HEK293 (cell line): ENCODE results near the gene TMEM17.

ENCODE experiments used
- AEBP2 ChIP-seq: fragments of 450-650 bp; formaldehyde crosslinking; IDR thresholded peaks from 2 replicates; pipeline ENCODE4 v1.5.1; 2016; ENCODE audit warnings: missing biosample characterization, missing genetic modification characterization, borderline replicate concordance
- ATF2 ChIP-seq: fragments of 450-650 bp; formaldehyde crosslinking; IDR thresholded peaks from 2 replicates; pipeline ENCODE4 v1.5.1; 2016; ENCODE audit warnings: missing biosample characterization, missing genetic modification characterization, low read depth
- FEZF1 ChIP-seq: fragments of 450-650 bp; formaldehyde crosslinking; IDR thresholded peaks from 2 replicates; pipeline ENCODE4 v1.5.1; 2016; ENCODE audit warnings: missing biosample characterization, missing genetic modification characterization
- KLF8 ChIP-seq: fragments of 450-650 bp; formaldehyde crosslinking; IDR thresholded peaks from 2 replicates; pipeline ENCODE4 v1.5.1; 2016; ENCODE audit warnings: missing biosample characterization, missing genetic modification characterization
- WT1 ChIP-seq: fragments of 450-650 bp; formaldehyde crosslinking; IDR thresholded peaks from 2 replicates; pipeline ENCODE4 v1.5.1; 2016; ENCODE audit warnings: missing biosample characterization, missing genetic modification characterization
- YY2 ChIP-seq: fragments of 450-650 bp; formaldehyde crosslinking; IDR thresholded peaks from 2 replicates; pipeline ENCODE4 v1.5.1; 2016; ENCODE audit warnings: missing biosample characterization, missing genetic modification characterization
- ZBTB20 ChIP-seq: fragments of 450-650 bp; formaldehyde crosslinking; IDR thresholded peaks from 2 replicates; pipeline ENCODE4 v1.5.1; 2016; ENCODE audit warnings: missing biosample characterization, missing genetic modification characterization
- ZNF10 ChIP-seq: fragments of 450-650 bp; formaldehyde crosslinking; IDR thresholded peaks from 2 replicates; pipeline ENCODE4 v1.5.1; 2017; ENCODE audit warnings: missing biosample characterization, missing genetic modification characterization
- ZNF157 ChIP-seq: fragments of 450-650 bp; formaldehyde crosslinking; IDR thresholded peaks from 2 replicates; pipeline ENCODE4 v1.5.1; 2016; ENCODE audit warnings: missing biosample characterization, missing genetic modification characterization
- ZNF174 ChIP-seq: fragments of 450-650 bp; formaldehyde crosslinking; IDR thresholded peaks from 2 replicates; pipeline ENCODE4 v1.5.0; 2017; ENCODE audit warnings: missing biosample characterization, mild to moderate bottlenecking, missing genetic modification characterization
- ZNF18 ChIP-seq: fragments of 450-650 bp; formaldehyde crosslinking; IDR thresholded peaks from 2 replicates; pipeline ENCODE4 v1.5.1; 2016; ENCODE audit warnings: missing biosample characterization, missing genetic modification characterization
- ZNF2 ChIP-seq: fragments of 450-650 bp; formaldehyde crosslinking; IDR thresholded peaks from 2 replicates; pipeline ENCODE4 v1.5.1; 2016; ENCODE audit warnings: missing biosample characterization, missing genetic modification characterization
- ZNF202 ChIP-seq: fragments of 450-650 bp; formaldehyde crosslinking; IDR thresholded peaks from 2 replicates; pipeline ENCODE4 v1.5.1; 2016; ENCODE audit warnings: missing biosample characterization, missing genetic modification characterization, borderline replicate concordance
- ZNF223 ChIP-seq: fragments of 450-650 bp; formaldehyde crosslinking; IDR thresholded peaks from 2 replicates; pipeline ENCODE4 v1.5.1; 2016; ENCODE audit warnings: missing biosample characterization, missing genetic modification characterization
- ZNF24 ChIP-seq: fragments of 450-650 bp; formaldehyde crosslinking; IDR thresholded peaks from 2 replicates; pipeline ENCODE4 v1.5.1; 2016; ENCODE audit warnings: missing biosample characterization, missing genetic modification characterization
- ZNF341 ChIP-seq: fragments of 450-650 bp; formaldehyde crosslinking; IDR thresholded peaks from 2 replicates; pipeline ENCODE4; 2016; ENCODE audit warnings: low read depth, missing biosample characterization, missing genetic modification characterization
- ZNF416 ChIP-seq: fragments of 450-650 bp; formaldehyde crosslinking; IDR thresholded peaks from 2 replicates; pipeline ENCODE4 v1.5.1; 2016; ENCODE audit warnings: missing biosample characterization, missing genetic modification characterization
- ZNF423 ChIP-seq: fragments of 450-650 bp; formaldehyde crosslinking; IDR thresholded peaks from 2 replicates; pipeline ENCODE4 v1.5.1; 2016; ENCODE audit warnings: missing biosample characterization, missing genetic modification characterization
- ZNF426 ChIP-seq: fragments of 450-650 bp; formaldehyde crosslinking; IDR thresholded peaks from 2 replicates; pipeline ENCODE4 v1.5.1; 2017; ENCODE audit warnings: missing biosample characterization, missing genetic modification characterization, mild to moderate bottlenecking, inconsistent platforms, moderate library complexity
- ZNF48 ChIP-seq: fragments of 450-650 bp; formaldehyde crosslinking; IDR thresholded peaks from 2 replicates; pipeline ENCODE4 v1.5.1; 2016; ENCODE audit warnings: missing biosample characterization, missing genetic modification characterization
- ZNF645 ChIP-seq: fragments of 450-650 bp; formaldehyde crosslinking; IDR thresholded peaks from 2 replicates; pipeline ENCODE4; 2016; ENCODE audit warnings: missing biosample characterization, missing genetic modification characterization
- ZNF660 ChIP-seq: fragments of 450-650 bp; IDR thresholded peaks from 2 replicates; pipeline ENCODE4 v1.5.1; 2018; ENCODE audit warnings: missing biosample characterization, mild to moderate bottlenecking, missing genetic modification characterization
- ZNF792 ChIP-seq: fragments of 450-650 bp; formaldehyde crosslinking; IDR thresholded peaks from 2 replicates; pipeline ENCODE4 v1.5.1; 2016; ENCODE audit warnings: missing biosample characterization, missing genetic modification characterization
- ZNF830 ChIP-seq: fragments of 450-650 bp; IDR thresholded peaks from 2 replicates; pipeline ENCODE4 v1.5.0; 2018; ENCODE audit warnings: missing biosample characterization, missing genetic modification characterization, low read depth, mild to moderate bottlenecking, moderate library complexity
- ZSCAN30 ChIP-seq: fragments of 450-650 bp; IDR thresholded peaks from 2 replicates; pipeline ENCODE4 v1.5.1; 2018; ENCODE audit warnings: missing biosample characterization, mild to moderate bottlenecking, missing genetic modification characterization, moderate library complexity
- ZSCAN4 ChIP-seq: fragments of 450-650 bp; formaldehyde crosslinking; IDR thresholded peaks from 2 replicates; pipeline ENCODE4 v1.5.1; 2017; ENCODE audit warnings: missing biosample characterization, missing genetic modification characterization
- TF ChIP-seq, protein P1 (sequence below): fragments of 450-650 bp; formaldehyde crosslinking; conservative IDR thresholded peaks from 2 replicates; pipeline ENCODE4 v1.5.1; 2016; ENCODE audit warnings: low read depth, missing biosample characterization, missing genetic modification characterization
- TF ChIP-seq, protein P2 (sequence below): fragments of 450-650 bp; formaldehyde crosslinking; IDR thresholded peaks from 2 replicates; pipeline ENCODE4 v1.5.1; 2016; ENCODE audit warnings: missing biosample characterization, missing genetic modification characterization

TMEM17 gene

DNA sequence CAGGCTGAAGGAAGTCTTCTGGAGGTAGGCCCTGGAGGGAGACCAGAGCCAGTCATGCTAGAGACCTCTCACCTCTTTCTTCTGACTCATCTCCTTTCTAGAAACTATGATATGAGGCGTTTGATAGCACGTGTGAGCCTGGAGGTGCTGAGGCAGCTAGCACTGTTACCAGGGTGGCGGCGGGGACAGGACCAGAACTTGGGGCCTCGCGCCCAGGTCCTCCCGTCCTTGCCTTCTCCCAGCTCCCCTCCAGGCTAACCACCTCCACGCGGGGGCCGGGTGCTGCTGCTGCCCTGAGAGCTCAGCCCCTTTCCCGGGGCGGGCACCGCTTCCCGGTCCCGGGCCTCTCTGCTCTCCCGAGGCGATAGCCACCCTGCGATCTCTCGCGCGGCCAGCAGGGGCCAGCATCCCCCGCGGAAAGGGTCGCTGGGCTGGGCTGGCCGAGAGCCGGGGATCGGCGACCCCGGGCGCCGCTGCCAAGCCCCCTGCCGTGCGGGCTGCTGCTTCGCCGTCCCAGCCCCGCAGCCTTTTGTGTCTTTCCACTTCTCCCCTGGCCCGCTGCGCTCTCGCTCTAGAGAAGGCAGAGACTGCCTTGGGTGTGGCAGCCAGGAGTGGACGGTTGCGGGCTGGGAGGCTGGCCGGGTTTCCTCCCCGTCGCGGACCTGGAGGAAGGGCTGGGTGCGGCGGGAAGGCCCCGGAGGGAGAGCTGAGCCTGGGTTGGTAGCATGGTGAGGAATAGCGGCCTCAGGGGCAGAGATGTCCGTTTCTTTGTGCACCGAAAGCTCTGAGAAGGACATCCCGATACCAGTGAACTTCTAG is 49.1 kb downstream of the TMEM17 start (continued):
- TF ChIP-seq AEBP2 (tag by site-specific recombination) (no peak), ZNF341 (tag by site-specific recombination) (peak; percentile 52; the same call in 1 of the 2 replicates), ZSCAN30 (peak; percentile 67), ZNF645 (tag by site-specific recombination) (no peak), WT1 (tag by site-specific recombination) (no peak), ZNF223 (tag by site-specific recombination) (no peak), ZNF830 (tag by site-specific recombination) (no peak), ZNF416 (tag by site-specific recombination) (no peak), ZNF24 (tag by site-specific recombination) (no peak), ZNF660 (tag by site-specific recombination) (peak; percentile 57; the same call in 1 of the 2 replicates), ZNF426 (no peak), ZNF157 (tag by site-specific recombination) (no peak), ATF2 (tag by site-specific recombination) (no peak), ZNF792 (tag by site-specific recombination) (no peak), FEZF1 (tag by site-specific recombination) (peak; percentile 50), ZNF423 (tag by site-specific recombination) (no peak), ZNF48 (tag by site-specific recombination) (no peak), ZBTB20 (tag by site-specific recombination) (peak; percentile 50; the same call in 1 of the 2 replicates), ZNF2 (peak; percentile 73), ZNF202 (tag by site-specific recombination) (no peak), ZNF174 (tag by site-specific recombination) (no peak), ZNF18 (tag by site-specific recombination) (no peak), KLF8 (tag by site-specific recombination) (peak; percentile 28; the same call in 1 of the 2 replicates), ZNF10 (tag by site-specific recombination) (no peak), YY2 (tag by site-specific recombination) (no peak), ZSCAN4 (tag by site-specific recombination) (no peak)
- TF ChIP-seq, protein P1, sequence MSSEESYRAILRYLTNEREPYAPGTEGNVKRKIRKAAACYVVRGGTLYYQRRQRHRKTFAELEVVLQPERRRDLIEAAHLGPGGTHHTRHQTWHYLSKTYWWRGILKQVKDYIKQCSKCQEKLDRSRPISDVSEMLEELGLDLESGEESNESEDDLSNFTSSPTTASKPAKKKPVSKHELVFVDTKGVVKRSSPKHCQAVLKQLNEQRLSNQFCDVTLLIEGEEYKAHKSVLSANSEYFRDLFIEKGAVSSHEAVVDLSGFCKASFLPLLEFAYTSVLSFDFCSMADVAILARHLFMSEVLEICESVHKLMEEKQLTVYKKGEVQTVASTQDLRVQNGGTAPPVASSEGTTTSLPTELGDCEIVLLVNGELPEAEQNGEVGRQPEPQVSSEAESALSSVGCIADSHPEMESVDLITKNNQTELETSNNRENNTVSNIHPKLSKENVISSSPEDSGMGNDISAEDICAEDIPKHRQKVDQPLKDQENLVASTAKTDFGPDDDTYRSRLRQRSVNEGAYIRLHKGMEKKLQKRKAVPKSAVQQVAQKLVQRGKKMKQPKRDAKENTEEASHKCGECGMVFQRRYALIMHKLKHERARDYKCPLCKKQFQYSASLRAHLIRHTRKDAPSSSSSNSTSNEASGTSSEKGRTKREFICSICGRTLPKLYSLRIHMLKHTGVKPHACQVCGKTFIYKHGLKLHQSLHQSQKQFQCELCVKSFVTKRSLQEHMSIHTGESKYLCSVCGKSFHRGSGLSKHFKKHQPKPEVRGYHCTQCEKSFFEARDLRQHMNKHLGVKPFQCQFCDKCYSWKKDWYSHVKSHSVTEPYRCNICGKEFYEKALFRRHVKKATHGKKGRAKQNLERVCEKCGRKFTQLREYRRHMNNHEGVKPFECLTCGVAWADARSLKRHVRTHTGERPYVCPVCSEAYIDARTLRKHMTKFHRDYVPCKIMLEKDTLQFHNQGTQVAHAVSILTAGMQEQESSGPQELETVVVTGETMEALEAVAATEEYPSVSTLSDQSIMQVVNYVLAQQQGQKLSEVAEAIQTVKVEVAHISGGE (tag by site-specific recombination): no peak
- TF ChIP-seq, protein P2, sequence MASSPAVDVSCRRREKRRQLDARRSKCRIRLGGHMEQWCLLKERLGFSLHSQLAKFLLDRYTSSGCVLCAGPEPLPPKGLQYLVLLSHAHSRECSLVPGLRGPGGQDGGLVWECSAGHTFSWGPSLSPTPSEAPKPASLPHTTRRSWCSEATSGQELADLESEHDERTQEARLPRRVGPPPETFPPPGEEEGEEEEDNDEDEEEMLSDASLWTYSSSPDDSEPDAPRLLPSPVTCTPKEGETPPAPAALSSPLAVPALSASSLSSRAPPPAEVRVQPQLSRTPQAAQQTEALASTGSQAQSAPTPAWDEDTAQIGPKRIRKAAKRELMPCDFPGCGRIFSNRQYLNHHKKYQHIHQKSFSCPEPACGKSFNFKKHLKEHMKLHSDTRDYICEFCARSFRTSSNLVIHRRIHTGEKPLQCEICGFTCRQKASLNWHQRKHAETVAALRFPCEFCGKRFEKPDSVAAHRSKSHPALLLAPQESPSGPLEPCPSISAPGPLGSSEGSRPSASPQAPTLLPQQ (tag by site-specific recombination): no peak
